Measurements from ENCODE around the gene SEZ6.

DNA sequence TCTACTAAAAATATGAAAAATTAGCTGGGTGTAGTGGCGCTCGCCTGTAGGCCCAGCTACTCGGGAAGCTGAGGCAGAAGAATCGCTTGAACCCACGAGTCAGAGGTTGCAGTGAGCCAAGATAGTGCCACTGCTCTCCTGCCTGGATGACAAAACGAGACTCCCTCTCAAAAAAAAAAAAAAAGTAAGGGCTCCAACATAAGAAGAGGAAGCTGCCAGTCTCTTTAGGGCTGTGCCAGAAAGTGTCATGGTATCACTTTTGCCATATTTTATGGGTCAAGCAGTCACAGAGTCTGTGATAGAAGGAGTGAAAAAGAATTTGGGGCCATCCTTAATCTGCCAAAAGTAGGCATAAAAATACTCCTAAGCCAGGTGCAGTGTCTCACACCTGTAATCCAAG, 35.7 kb upstream of the SEZ6 start:
- TF ChIP-seq ZBTB1 (tag by site-specific recombination; IDR thresholded peaks at IDR 0.05) (no peak), ZNF24 (tag by site-specific recombination; IDR thresholded peaks at IDR 0.05) (no peak), ZFP3 (tag by site-specific recombination; IDR thresholded peaks at IDR 0.05; ENCODE audit: low read depth) (no peak)
- TF ChIP-seq, protein P1, sequence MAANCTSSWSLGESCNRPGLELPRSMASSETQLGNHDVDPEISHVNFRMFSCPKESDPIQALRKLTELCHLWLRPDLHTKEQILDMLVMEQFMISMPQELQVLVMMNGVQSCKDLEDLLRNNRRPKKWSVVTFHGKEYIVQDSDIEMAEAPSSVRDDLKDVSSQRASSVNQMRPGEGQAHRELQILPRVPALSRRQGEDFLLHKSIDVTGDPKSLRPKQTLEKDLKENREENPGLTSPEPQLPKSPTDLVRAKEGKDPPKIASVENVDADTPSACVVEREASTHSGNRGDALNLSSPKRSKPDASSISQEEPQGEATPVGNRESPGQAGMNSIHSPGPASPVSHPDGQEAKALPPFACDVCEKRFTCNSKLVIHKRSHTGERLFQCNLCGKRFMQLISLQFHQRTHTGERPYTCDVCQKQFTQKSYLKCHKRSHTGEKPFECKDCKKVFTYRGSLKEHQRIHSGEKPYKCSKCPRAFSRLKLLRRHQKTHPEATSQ (tag by site-specific recombination; IDR thresholded peaks at IDR 0.05), result no peak
- TF ChIP-seq, protein P2, sequence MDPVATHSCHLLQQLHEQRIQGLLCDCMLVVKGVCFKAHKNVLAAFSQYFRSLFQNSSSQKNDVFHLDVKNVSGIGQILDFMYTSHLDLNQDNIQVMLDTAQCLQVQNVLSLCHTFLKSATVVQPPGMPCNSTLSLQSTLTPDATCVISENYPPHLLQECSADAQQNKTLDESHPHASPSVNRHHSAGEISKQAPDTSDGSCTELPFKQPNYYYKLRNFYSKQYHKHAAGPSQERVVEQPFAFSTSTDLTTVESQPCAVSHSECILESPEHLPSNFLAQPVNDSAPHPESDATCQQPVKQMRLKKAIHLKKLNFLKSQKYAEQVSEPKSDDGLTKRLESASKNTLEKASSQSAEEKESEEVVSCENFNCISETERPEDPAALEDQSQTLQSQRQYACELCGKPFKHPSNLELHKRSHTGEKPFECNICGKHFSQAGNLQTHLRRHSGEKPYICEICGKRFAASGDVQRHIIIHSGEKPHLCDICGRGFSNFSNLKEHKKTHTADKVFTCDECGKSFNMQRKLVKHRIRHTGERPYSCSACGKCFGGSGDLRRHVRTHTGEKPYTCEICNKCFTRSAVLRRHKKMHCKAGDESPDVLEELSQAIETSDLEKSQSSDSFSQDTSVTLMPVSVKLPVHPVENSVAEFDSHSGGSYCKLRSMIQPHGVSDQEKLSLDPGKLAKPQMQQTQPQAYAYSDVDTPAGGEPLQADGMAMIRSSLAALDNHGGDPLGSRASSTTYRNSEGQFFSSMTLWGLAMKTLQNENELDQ (tag by site-specific recombination; IDR thresholded peaks at IDR 0.05; ENCODE audit: low read depth), result no peak
- TF ChIP-seq, protein P3, sequence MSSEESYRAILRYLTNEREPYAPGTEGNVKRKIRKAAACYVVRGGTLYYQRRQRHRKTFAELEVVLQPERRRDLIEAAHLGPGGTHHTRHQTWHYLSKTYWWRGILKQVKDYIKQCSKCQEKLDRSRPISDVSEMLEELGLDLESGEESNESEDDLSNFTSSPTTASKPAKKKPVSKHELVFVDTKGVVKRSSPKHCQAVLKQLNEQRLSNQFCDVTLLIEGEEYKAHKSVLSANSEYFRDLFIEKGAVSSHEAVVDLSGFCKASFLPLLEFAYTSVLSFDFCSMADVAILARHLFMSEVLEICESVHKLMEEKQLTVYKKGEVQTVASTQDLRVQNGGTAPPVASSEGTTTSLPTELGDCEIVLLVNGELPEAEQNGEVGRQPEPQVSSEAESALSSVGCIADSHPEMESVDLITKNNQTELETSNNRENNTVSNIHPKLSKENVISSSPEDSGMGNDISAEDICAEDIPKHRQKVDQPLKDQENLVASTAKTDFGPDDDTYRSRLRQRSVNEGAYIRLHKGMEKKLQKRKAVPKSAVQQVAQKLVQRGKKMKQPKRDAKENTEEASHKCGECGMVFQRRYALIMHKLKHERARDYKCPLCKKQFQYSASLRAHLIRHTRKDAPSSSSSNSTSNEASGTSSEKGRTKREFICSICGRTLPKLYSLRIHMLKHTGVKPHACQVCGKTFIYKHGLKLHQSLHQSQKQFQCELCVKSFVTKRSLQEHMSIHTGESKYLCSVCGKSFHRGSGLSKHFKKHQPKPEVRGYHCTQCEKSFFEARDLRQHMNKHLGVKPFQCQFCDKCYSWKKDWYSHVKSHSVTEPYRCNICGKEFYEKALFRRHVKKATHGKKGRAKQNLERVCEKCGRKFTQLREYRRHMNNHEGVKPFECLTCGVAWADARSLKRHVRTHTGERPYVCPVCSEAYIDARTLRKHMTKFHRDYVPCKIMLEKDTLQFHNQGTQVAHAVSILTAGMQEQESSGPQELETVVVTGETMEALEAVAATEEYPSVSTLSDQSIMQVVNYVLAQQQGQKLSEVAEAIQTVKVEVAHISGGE (tag by site-specific recombination; conservative IDR thresholded peaks at IDR 0.05; ENCODE audit: low read depth), result no peak
- TF ChIP-seq, protein P4, sequence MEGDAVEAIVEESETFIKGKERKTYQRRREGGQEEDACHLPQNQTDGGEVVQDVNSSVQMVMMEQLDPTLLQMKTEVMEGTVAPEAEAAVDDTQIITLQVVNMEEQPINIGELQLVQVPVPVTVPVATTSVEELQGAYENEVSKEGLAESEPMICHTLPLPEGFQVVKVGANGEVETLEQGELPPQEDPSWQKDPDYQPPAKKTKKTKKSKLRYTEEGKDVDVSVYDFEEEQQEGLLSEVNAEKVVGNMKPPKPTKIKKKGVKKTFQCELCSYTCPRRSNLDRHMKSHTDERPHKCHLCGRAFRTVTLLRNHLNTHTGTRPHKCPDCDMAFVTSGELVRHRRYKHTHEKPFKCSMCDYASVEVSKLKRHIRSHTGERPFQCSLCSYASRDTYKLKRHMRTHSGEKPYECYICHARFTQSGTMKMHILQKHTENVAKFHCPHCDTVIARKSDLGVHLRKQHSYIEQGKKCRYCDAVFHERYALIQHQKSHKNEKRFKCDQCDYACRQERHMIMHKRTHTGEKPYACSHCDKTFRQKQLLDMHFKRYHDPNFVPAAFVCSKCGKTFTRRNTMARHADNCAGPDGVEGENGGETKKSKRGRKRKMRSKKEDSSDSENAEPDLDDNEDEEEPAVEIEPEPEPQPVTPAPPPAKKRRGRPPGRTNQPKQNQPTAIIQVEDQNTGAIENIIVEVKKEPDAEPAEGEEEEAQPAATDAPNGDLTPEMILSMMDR (tag by site-specific recombination; IDR thresholded peaks at IDR 0.05), result no peak
